Peyer's patch (tissue), 4 donors: ENCODE results near the gene PIGT.

Experiments used
- POLR2A ChIP-seq, 2 donors: fragments of 450-650 bp; IDR thresholded peaks; one replicate each; pipeline ENCODE4 v1.5.1; 2017; ENCODE audit warnings: antibody characterized with exemption in 2 of 2, mild to moderate bottlenecking in 2 of 2, moderate library complexity in 2 of 2
- TF ChIP-seq, protein P1 (sequence below), 6 experiments: fragments of 450-650 bp in 4 of 6; fragments of 200-600 bp in 2 of 6; sonication (generic) in 1 of 6; IDR thresholded peaks; one replicate each; pipeline ENCODE4 v1.5.1; 2017 to 2019; ENCODE audit warnings: antibody characterized with exemption in 6 of 6, mild to moderate bottlenecking in 3 of 6, moderate library complexity in 1 of 6

DNA sequence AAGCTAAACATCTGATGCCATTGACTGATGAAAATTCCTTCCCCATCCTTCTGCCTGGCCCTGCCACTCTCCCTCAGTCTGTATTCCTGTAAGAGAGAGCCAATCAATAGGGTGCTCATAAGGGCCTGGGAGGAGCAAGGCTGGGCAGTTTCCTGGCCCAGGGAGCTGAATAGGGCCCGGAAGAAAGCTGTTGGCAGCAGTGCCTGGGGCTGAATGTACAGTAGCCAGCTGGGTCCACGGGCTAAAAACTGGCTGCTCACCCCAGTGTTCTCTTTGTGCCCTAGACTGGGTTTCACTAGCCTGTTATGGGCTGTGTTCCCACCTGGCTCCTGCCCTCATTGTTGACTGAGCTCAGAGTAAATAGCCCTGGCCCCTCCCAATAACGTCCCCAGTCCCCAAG is 51.9 kb downstream of the PIGT start:
- TF ChIP-seq, protein P1, sequence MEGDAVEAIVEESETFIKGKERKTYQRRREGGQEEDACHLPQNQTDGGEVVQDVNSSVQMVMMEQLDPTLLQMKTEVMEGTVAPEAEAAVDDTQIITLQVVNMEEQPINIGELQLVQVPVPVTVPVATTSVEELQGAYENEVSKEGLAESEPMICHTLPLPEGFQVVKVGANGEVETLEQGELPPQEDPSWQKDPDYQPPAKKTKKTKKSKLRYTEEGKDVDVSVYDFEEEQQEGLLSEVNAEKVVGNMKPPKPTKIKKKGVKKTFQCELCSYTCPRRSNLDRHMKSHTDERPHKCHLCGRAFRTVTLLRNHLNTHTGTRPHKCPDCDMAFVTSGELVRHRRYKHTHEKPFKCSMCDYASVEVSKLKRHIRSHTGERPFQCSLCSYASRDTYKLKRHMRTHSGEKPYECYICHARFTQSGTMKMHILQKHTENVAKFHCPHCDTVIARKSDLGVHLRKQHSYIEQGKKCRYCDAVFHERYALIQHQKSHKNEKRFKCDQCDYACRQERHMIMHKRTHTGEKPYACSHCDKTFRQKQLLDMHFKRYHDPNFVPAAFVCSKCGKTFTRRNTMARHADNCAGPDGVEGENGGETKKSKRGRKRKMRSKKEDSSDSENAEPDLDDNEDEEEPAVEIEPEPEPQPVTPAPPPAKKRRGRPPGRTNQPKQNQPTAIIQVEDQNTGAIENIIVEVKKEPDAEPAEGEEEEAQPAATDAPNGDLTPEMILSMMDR (IDR thresholded peaks at IDR 0.05) = no peak
- TF ChIP-seq POLR2A (IDR thresholded peaks at IDR 0.05) = no peak
